Loucy (cell line): Measurements from ENCODE around the gene KNDC1.

ENCODE experiments used
- H2AFZ ChIP-seq: fragments of 200-600 bp; sonication (generic); 2 replicates; pipeline ENCODE4 v1.6.0; 2016; ENCODE audit warnings: antibody characterized with exemption, mild to moderate bottlenecking, low read length, moderate library complexity
- H3F3A ChIP-seq: fragments of 200-600 bp; 2 replicates; pipeline ENCODE4 v1.6.0; 2016; ENCODE audit warnings: antibody characterized with exemption, low read depth, mild to moderate bottlenecking
- H3K27me3 ChIP-seq: fragments of 200-600 bp; sonication (generic); 2 replicates; pipeline ENCODE4 v1.6.1; 2014; ENCODE audit warnings: low read length, mild to moderate bottlenecking; ENCODE audit not compliant: insufficient read depth, poor library complexity, severe bottlenecking
- H3K36me3 ChIP-seq: fragments of 200-600 bp; sonication (generic); 2 replicates; pipeline ENCODE4 v1.6.1; 2016; ENCODE audit warnings: low read length; ENCODE audit not compliant: insufficient read depth
- H3K4me1 ChIP-seq: fragments of 200-600 bp; sonication (generic); 2 replicates; pipeline ENCODE4 v1.5.1; 2014; ENCODE audit warnings: low read length, mild to moderate bottlenecking; ENCODE audit not compliant: insufficient read depth, poor library complexity, severe bottlenecking
- H3K4me2 ChIP-seq: fragments of 200-600 bp; sonication (generic); 2 replicates; pipeline ENCODE4 v1.6.0; 2014; ENCODE audit warnings: antibody characterized with exemption, low read length, low read depth, mild to moderate bottlenecking; ENCODE audit not compliant: poor library complexity, severe bottlenecking
- H3K4me3 ChIP-seq: fragments of 200-600 bp; sonication (generic); 2 replicates; pipeline ENCODE4 v1.5.1; 2014; ENCODE audit warnings: low read length, mild to moderate bottlenecking, mixed read lengths; ENCODE audit not compliant: poor library complexity, severe bottlenecking
- H3K79me2 ChIP-seq: fragments of 200-600 bp; sonication (generic); 2 replicates; pipeline ENCODE4 v1.6.1; 2014; ENCODE audit warnings: low read length; ENCODE audit not compliant: insufficient read depth
- H3K9ac ChIP-seq: fragments of 200-600 bp; sonication (generic); 2 replicates; pipeline ENCODE4 v1.6.0; 2014; ENCODE audit warnings: mild to moderate bottlenecking, low read depth, low read length, moderate library complexity; ENCODE audit not compliant: poor library complexity, severe bottlenecking
- H3K9me2 ChIP-seq: fragments of 200-600 bp; sonication (generic); replicated peaks from 2 replicates; pipeline ENCODE4 v1.6.1; 2016; ENCODE audit warnings: low read depth, low read length, mixed read lengths
- H3K9me3 ChIP-seq: fragments of 200-600 bp; sonication (generic); 2 replicates; pipeline ENCODE4 v1.6.1; 2014; ENCODE audit warnings: mild to moderate bottlenecking, antibody characterized with exemption, low read length, low read depth; ENCODE audit not compliant: insufficient read depth
- H4K20me1 ChIP-seq: fragments of 200-600 bp; sonication (generic); 2 replicates; pipeline ENCODE4 v1.6.0; 2014; ENCODE audit warnings: antibody characterized with exemption, low read length, mild to moderate bottlenecking; ENCODE audit not compliant: insufficient read depth, poor library complexity, severe bottlenecking
- CTCF ChIP-seq: fragments of 200-600 bp; sonication (generic); conservative IDR thresholded peaks from 2 replicates; pipeline ENCODE4 v1.5.1; 2014; ENCODE audit warnings: mild to moderate bottlenecking, antibody characterized with exemption, low read length
- EZH2phosphoT487 ChIP-seq: fragments of 200-600 bp; IDR thresholded peaks from 2 replicates; pipeline ENCODE4 v1.6.1; 2018; ENCODE audit warnings: antibody characterized with exemption, mild to moderate bottlenecking, moderate library complexity, borderline replicate concordance

Gene KNDC1

DNA sequence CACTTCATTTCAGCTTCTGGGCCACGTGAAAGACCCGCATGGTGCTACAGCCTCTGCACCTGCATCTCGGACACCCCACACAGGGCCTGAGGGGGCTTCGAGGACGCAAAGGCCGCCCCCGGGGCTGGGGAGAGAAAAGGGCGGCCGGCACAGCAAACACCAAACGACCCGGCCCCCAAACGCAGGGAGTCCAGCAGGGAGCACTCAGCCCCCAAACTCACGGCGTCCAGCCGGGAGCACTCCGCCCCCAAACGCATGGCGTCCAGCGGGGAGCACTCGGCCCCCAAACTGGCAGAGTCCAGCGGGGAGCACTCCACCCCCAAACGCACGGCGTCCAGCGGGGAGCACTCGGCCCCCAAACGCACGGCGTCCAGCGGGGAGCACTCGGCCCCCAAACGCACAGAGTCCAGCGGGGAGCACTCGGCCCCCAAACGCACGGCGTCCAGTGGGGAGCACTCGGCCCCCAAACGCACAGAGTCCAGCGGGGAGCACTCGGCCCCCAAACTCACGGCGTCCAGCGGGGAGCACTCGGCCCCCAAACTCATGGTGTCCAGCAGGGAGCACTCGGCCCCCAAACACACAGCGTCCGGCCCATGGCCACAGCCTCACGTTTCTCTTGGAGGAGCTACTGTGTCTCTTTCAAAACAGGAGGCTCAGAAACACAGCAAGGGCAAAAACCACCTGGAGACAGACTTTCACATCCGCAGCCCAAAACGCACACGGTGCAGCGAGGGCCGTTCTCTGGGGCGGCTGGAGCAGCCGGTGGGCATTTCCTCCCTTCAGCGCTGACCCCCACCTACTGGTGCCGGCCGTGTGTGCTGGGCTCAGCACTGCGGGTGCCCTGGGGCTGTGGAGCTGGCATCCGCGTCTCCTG is 43.0 kb downstream of the KNDC1 start:
- Histone ChIP-seq H3K79me2 (no peaks in the 10 kb centered on the region), H3K9ac (no peak overlapping the region), H3K4me1 (no peaks in the 10 kb centered on the region), H3K4me3 (no peak overlapping the region), H3K9me3 (peaks cover 9% of the 10 kb centered on the region; the same call in 1 of the 2 replicates), H3K4me2 (no peak overlapping the region), H3K9me2 (no peaks in the 10 kb centered on the region), H3F3A (no peaks in the 10 kb centered on the region), H4K20me1 (no peaks in the 10 kb centered on the region), H3K27me3 (no peaks in the 10 kb centered on the region), H2AFZ (no peak overlapping the region), H3K36me3 (no peaks in the 10 kb centered on the region)
- no peak for TF ChIP-seq EZH2phosphoT487
- no peak for TF ChIP-seq CTCF

DNA sequence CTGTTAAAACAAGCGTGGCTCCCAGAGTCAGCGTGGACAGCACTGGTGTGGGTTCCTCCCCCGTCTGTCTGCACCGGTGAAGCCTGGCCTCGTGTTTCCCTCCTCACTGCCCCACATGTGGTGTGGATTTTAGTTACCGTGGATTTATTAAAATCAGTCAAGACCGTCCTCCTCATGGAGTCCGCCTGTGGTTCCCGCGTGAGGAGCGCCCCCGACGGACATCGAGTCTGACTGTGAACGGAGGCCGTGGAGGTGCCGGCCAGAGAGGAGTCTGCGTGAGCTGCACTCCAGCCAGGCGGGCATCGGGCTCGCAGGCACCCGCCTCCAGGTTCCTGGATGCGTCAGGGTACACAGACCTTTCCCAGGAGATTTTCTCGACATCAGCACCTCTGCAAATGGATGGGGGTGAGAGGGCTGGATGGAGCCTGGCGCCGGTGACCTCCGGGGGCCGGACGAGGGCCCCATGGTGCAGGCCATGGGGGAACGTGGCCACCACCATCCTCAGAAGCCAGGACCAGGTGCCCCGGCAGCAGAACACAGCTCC is 43.7 kb downstream of the KNDC1 start:
- Histone ChIP-seq H3K9me3 (peaks cover 12% of the 10 kb centered on the region; the same call in 1 of the 2 replicates), H3K27me3 (no peaks in the 10 kb centered on the region), H3K9me2 (no peaks in the 10 kb centered on the region), H3K4me2 (no peak overlapping the region), H2AFZ (no peak overlapping the region), H3K4me3 (no peak overlapping the region), H3K36me3 (no peaks in the 10 kb centered on the region), H4K20me1 (no peaks in the 10 kb centered on the region), H3K9ac (no peak overlapping the region), H3F3A (no peaks in the 10 kb centered on the region), H3K79me2 (no peaks in the 10 kb centered on the region), H3K4me1 (no peaks in the 10 kb centered on the region)
- no peak for TF ChIP-seq EZH2phosphoT487
- no peak for TF ChIP-seq CTCF

GRCh38 chr10:133204226-133205015 is 44.4 kb downstream of the KNDC1 start:
- no peaks in the 10 kb centered on the region for H3K4me1 ChIP-seq
- no peak overlapping the region for H3K4me2 ChIP-seq
- TF ChIP-seq CTCF (no peak), EZH2phosphoT487 (no peak)
- no peaks in the 10 kb centered on the region for H3K79me2 ChIP-seq
- no peaks in the 10 kb centered on the region for H3F3A ChIP-seq
- no peak overlapping the region for H3K9ac ChIP-seq
- no peaks in the 10 kb centered on the region for H3K27me3 ChIP-seq
- H3K9me2 ChIP-seq, result no peaks in the 10 kb centered on the region
- peaks cover 16% of the 10 kb centered on the region; the same call in 1 of the 2 replicates for H3K9me3 ChIP-seq
- no peaks in the 10 kb centered on the region for H3K36me3 ChIP-seq
- no peak overlapping the region for H2AFZ ChIP-seq
- no peaks in the 10 kb centered on the region for H4K20me1 ChIP-seq
- no peak overlapping the region for H3K4me3 ChIP-seq
